Activated T-helper 1 cell treated with anti-CD3 and anti-CD28 coated beads, Interleukin-12 subunit alpha, Interleukin-12 subunit beta, Interleukin-2, Interleukin-4 antibody, amounts not matched to agents 30 ng/mL and 10 ng/mL and 1 ng/mL, durations not matched to agents 14 hours and 24 hours and 36 hours (primary cell): ENCODE data around the gene LRRC37B. TPM values are rescaled to one million over a fixed set of nuclear protein-coding genes. Genes with fewer than 3 reads are reported as not detected.
"Not testable (repeated sequence)": the region's sequence is repeated elsewhere in the genome, so short reads cannot be mapped to it uniquely, and the experiment has no call there.

Source experiments
- DNase-seq: peaks from one replicate; pipeline ENCODE4 v3.0.0; 2021; ENCODE audit warnings: low spot score
- H3K27ac Mint-ChIP-seq: one replicate; pipeline ENCODE4 v1.8.0; 2021; ENCODE audit warnings: mild to moderate bottlenecking, mixed read lengths
- H3K27me3 Mint-ChIP-seq: one replicate; pipeline ENCODE4 v1.8.0; 2022; ENCODE audit warnings: mild to moderate bottlenecking, moderate library complexity, mixed read lengths; ENCODE audit not compliant: insufficient read depth
- H3K36me3 Mint-ChIP-seq: one replicate; pipeline ENCODE4 v1.8.0; 2021; ENCODE audit warnings: low read depth, mixed read lengths
- H3K4me1 Mint-ChIP-seq: one replicate; pipeline ENCODE4 v1.8.0; 2021; ENCODE audit warnings: low read depth, mixed read lengths
- H3K4me3 Mint-ChIP-seq: one replicate; pipeline ENCODE4 v1.8.0; 2021; ENCODE audit warnings: mild to moderate bottlenecking, moderate library complexity, mixed read lengths
- H3K9me3 Mint-ChIP-seq: one replicate; pipeline ENCODE4 v1.8.0; 2021; ENCODE audit warnings: mixed read lengths
- intact Hi-C: fragments of 100-400 bp; cut with micrococcal nuclease; formaldehyde crosslinking; loops from one replicate; pipeline ENCODE4 v1.15.1; 2024
- total RNA-seq: library from RNA; stranded (reverse); gene quantifications from 2 replicates; pipeline ENCODE4 v1.2.3, GENCODE V29; 2022

Gene LRRC37B
- total RNA-seq, 1 donor from 2014 or later, result 22.7 TPM

DNA sequence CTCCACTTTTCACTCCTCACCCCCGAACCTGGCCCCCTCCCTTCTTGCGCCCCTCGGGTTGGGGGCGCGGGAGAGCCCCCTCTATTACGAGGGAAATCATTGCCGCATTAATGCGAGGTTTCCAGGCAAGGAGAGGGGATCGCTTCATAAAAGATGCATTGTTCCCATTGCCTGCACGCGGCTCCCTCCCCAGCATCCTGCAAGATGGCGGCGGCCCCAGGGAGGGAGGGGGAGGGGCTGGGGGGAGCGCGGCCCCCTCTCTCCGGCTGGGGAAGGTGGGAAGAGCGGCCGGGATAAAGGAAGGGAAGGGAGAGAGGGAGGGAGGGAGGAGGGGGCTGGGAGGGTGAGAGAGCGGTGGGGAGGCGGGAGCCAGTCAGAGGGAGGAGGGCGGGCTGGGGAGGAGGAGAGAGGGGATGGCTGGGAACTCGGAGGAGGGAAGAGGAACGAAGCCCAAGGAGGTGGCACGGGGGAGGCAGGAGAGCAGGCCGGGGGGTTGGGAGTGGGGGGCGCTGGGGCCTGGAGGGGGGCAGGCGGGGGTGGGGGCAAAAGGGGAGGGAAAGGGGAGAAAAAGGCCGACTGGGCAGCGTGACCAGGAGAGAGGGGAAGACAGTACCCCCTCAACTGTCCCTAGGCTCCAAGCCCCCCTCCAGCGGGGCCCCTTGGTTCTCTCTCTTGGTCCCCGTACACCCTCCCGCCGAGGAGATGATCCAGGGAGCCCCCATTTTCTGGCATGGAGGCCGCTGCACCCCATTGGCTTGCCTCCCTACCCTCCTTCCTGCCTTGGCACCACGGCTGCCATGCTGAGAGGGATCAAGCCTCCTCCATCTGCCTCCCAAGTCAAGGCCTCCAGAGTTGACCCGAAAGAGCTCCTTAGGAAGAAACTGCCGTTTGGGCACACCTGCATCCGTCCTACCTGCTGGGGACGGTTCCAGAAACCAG, 77.1 kb downstream of the LRRC37B start:
- H3K27me3 Mint-ChIP-seq, H3K36me3 Mint-ChIP-seq, H3K27ac Mint-ChIP-seq, intact Hi-C loops, H3K9me3 Mint-ChIP-seq, H3K4me3 Mint-ChIP-seq, H3K4me1 Mint-ChIP-seq, DNase-seq: not testable (repeated sequence)

DNA sequence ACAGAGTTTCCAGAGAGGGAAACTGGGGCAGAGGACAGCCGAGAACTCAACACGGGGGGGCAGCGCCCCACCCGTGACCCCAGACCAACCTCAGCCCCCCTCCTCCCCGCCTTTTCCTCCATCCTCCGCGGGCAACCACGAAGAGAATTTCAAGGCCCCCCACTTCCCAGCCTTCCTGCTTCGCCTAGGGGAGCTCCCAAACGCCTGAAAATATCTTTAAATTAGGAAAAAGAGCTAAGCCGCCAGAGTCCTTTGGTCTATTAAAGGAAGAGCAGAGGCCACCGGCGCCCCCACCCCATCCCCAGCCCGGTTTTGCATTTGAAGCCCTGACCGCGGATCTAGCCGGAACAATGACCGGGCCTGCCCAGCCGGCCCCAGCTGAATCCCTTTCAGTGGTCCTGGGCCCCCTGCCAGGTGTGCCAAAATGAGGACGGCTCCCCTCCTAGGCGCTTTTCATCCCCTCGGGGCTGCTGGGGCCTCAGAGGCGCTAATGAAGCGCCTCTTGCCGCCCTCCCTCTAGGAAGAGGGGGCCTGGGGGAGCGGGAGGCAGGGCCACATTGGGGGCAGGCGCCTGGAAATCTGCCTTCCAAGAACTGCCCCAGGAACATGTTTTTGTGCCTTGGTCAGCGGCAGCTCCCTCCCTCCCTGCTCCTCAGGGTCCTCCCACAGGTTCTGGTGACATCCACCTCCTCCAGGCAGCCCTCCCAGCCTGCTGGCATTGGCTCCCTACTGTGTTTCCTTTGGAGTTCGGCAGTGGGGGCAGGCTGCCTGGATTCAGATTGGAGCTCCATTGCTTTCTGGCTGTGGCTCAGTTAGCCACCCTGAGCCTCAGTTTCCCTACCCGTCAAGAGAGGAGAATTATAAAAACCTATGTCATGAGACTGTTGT, 78.0 kb downstream of the LRRC37B start:
- DNase-seq, intact Hi-C loops, H3K9me3 Mint-ChIP-seq, H3K4me1 Mint-ChIP-seq, H3K36me3 Mint-ChIP-seq, H3K4me3 Mint-ChIP-seq, H3K27me3 Mint-ChIP-seq, H3K27ac Mint-ChIP-seq: not testable (repeated sequence)

- H3K27ac Mint-ChIP-seq, H3K36me3 Mint-ChIP-seq, DNase-seq, H3K9me3 Mint-ChIP-seq, H3K4me3 Mint-ChIP-seq, H3K4me1 Mint-ChIP-seq, intact Hi-C loops, H3K27me3 Mint-ChIP-seq: not testable (repeated sequence)
These were observed 79.7 kb downstream of the LRRC37B start for GRCh38 chr17:32086833-32087232.

- intact Hi-C loops, H3K27ac Mint-ChIP-seq, H3K36me3 Mint-ChIP-seq, H3K4me3 Mint-ChIP-seq, H3K4me1 Mint-ChIP-seq, DNase-seq, H3K9me3 Mint-ChIP-seq: not testable (repeated sequence)
- peaks cover 12% of the 10 kb centered on the region for H3K27me3 Mint-ChIP-seq
These were observed 84.9 kb downstream of the LRRC37B start for GRCh38 chr17:32092062-32092461.

- Mint-ChIP-seq H3K4me1 (peaks cover 24% of the 10 kb centered on the region), H3K27ac (no peak overlapping the region), H3K27me3 (peaks cover 6% of the 10 kb centered on the region), H3K4me3 (no peak overlapping the region), H3K36me3 (no peaks in the 10 kb centered on the region), H3K9me3 (no peaks in the 10 kb centered on the region)
- DNase-seq, result no peak
- intact Hi-C loops, result no loop called here
These were observed 92.5 kb downstream of the LRRC37B start for GRCh38 chr17:32099686-32100085.

DNA sequence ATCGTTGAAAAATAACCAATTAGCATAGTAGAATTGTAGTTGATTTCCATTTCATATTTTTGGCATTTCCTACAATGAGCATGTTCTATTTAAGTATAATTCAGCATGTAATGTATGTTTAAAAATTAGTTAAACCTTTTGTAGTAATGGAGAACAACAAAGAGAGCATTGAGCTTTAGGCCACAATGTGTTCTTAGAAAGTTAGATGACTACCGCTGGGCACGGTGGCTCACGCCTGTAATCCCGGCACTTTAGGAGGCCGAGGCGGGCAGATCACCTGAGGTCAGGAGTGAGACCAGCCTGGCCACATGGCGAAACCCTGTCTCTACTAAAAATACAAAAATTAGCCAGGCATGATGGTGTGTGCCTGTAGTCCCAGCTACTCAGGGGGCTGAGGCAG, 93.1 kb downstream of the LRRC37B start:
- H3K27me3 Mint-ChIP-seq, H3K27ac Mint-ChIP-seq, H3K4me3 Mint-ChIP-seq, H3K9me3 Mint-ChIP-seq, DNase-seq, H3K36me3 Mint-ChIP-seq, intact Hi-C loops: not testable (repeated sequence)
- peaks cover 27% of the 10 kb centered on the region for H3K4me1 Mint-ChIP-seq

- H3K36me3 Mint-ChIP-seq, result no peaks in the 10 kb centered on the region
- H3K27ac Mint-ChIP-seq, result no peak overlapping the region
- peaks cover 6% of the 10 kb centered on the region for H3K27me3 Mint-ChIP-seq
- intact Hi-C loops, result no loop called here
- DNase-seq, result no peak
- H3K9me3 Mint-ChIP-seq, result no peaks in the 10 kb centered on the region
- H3K4me3 Mint-ChIP-seq, result no peak overlapping the region
- H3K4me1 Mint-ChIP-seq, result peaks cover 30% of the 10 kb centered on the region
These were observed 93.9 kb downstream of the LRRC37B start for GRCh38 chr17:32100971-32101631.

DNA sequence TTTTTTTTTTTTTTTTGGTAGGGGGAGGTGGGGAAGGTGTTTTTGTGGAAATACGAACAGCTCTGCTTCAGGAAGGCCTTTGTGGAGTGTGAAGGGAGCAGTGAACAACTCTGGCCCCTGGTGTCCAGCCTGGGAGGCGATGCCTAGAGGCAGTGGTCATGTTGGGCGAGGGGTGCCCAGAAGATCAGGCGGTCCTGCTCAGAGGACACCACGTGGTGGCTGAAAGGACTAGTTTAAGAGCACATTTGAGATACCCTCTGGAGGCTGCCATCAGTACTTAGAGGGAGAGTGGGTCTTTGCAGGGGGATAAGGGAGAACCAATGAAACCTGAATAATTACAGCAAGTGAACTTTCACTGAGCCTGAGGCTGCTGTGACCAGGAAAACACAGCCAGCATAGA, 95.0 kb downstream of the LRRC37B start:
- H3K4me3 Mint-ChIP-seq, result no peak overlapping the region
- no peaks in the 10 kb centered on the region for H3K36me3 Mint-ChIP-seq
- H3K9me3 Mint-ChIP-seq, result no peaks in the 10 kb centered on the region
- no peak overlapping the region for H3K27ac Mint-ChIP-seq
- peaks cover 6% of the 10 kb centered on the region for H3K27me3 Mint-ChIP-seq
- no peak for DNase-seq
- intact Hi-C loops, result no loop called here
- H3K4me1 Mint-ChIP-seq, result peaks cover 35% of the 10 kb centered on the region

DNA sequence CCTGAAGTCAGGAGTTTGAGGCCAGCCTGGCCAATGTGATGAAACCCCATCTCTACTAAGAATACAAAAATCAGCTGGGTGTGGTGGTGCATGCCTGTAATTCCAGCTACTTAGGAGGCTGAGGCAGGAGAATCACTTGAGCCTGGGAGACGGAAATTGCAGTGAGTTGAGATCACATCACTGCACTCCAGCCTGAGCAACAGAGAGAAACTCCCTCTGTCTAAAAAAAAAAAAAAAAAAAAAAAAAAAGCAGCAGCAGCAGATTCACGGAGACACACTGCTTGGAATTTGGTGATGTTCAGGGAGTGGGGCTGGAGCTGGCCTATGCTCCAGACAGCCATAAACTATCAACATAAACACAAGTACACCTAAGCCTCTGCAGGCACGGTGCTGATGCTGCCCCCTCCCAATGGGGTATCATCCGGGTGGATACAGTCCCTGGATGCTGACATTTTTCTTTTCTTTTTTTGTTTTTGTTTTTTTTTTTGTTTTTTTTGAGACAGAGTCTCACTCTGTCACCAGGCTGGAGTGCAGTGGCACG, 95.5 kb downstream of the LRRC37B start:
- Mint-ChIP-seq H3K4me3 (no peak overlapping the region), H3K4me1 (peaks cover 40% of the 10 kb centered on the region), H3K36me3 (no peaks in the 10 kb centered on the region), H3K27ac (no peak overlapping the region), H3K9me3 (no peaks in the 10 kb centered on the region), H3K27me3 (peaks cover 6% of the 10 kb centered on the region)
- intact Hi-C loops, result no loop called here
- no peak for DNase-seq

Other genes starting within 250 kb of the LRRC37B start
- 62.2 and 64.6 TPM in 2 replicates for gene COPRS, start 148.1 kb upstream of the LRRC37B start, total RNA-seq
- 142 and 155 TPM in 2 replicates for gene UTP6, start 105.7 kb upstream of the LRRC37B start, total RNA-seq
- 76.0 and 81.7 TPM in 2 replicates for gene SUZ12, start 70.4 kb upstream of the LRRC37B start, total RNA-seq
- gene RHOT1, start 135.1 kb downstream of the LRRC37B start, total RNA-seq, result 25.9 and 27.2 TPM in 2 replicates